Mesothelial cell of epicardium (in vitro differentiated cells): ENCODE results near the gene LHX4. TPM values are rescaled to one million over a fixed set of nuclear protein-coding genes. Genes with fewer than 3 reads are reported as not detected.

Experiments
- DNase-seq, 2 experiments: peaks; one replicate each; pipeline ENCODE4 v3.0.0; 2021; ENCODE audit warnings: low spot score in 2 of 2; ENCODE audit not compliant: unreplicated experiment in 2 of 2
- H3K27ac Mint-ChIP-seq: 2 replicates; pipeline ENCODE4 v1.8.0; 2021; ENCODE audit warnings: mixed read lengths
- H3K27me3 Mint-ChIP-seq: 2 replicates; pipeline ENCODE4 v1.8.0; 2021; ENCODE audit warnings: low read depth, mixed read lengths
- H3K36me3 Mint-ChIP-seq: 2 replicates; pipeline ENCODE4 v1.8.0; 2021; ENCODE audit warnings: mixed read lengths
- H3K4me1 Mint-ChIP-seq: 2 replicates; pipeline ENCODE4 v1.8.0; 2021; ENCODE audit warnings: mixed read lengths
- H3K4me3 Mint-ChIP-seq: 2 replicates; pipeline ENCODE4 v1.8.0; 2021; ENCODE audit warnings: mild to moderate bottlenecking, moderate library complexity, mixed read lengths
- H3K9me3 Mint-ChIP-seq: 2 replicates; pipeline ENCODE4 v1.8.0; 2021; ENCODE audit warnings: mixed read lengths
- total RNA-seq: library from RNA; stranded (reverse); gene quantifications from 3 replicates; pipeline ENCODE4 v1.2.1, GENCODE V29; 2021
- TF ChIP-seq, protein P1 (sequence below): fragments of 200-600 bp; sonication (generic); IDR thresholded peaks from one replicate; pipeline ENCODE4 v1.5.0; 2021; ENCODE audit warnings: antibody characterized with exemption; ENCODE audit not compliant: unreplicated experiment

LHX4 gene
- total RNA-seq, 1 donor from 2014 or later = 0.54 TPM

DNA sequence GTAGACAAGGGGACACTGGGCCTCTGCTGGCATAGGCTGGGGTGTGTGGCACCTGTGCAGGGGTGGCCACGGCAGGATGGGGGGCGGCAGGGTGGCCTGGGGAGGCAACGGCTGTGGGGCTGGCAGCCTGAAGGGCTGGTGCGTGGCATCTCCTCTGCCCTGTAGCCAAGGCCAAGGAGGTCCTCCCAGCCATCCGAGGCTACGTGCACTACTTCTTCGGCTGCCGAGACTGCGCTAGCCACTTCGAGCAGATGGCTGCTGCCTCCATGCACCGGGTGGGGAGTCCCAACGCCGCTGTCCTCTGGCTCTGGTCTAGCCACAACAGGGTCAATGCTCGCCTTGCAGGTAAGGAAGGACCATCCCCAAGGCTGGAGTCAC is 36.0 kb upstream of the LHX4 start:
- H3K27me3 Mint-ChIP-seq = no peaks in the 10 kb centered on the region
- H3K4me1 Mint-ChIP-seq = no peaks in the 10 kb centered on the region
- no peak for DNase-seq
- TF ChIP-seq, protein P1, sequence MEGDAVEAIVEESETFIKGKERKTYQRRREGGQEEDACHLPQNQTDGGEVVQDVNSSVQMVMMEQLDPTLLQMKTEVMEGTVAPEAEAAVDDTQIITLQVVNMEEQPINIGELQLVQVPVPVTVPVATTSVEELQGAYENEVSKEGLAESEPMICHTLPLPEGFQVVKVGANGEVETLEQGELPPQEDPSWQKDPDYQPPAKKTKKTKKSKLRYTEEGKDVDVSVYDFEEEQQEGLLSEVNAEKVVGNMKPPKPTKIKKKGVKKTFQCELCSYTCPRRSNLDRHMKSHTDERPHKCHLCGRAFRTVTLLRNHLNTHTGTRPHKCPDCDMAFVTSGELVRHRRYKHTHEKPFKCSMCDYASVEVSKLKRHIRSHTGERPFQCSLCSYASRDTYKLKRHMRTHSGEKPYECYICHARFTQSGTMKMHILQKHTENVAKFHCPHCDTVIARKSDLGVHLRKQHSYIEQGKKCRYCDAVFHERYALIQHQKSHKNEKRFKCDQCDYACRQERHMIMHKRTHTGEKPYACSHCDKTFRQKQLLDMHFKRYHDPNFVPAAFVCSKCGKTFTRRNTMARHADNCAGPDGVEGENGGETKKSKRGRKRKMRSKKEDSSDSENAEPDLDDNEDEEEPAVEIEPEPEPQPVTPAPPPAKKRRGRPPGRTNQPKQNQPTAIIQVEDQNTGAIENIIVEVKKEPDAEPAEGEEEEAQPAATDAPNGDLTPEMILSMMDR = no peak
- peaks cover 15% of the 10 kb centered on the region for H3K36me3 Mint-ChIP-seq
- no peaks in the 10 kb centered on the region for H3K9me3 Mint-ChIP-seq
- H3K4me3 Mint-ChIP-seq = no peak overlapping the region
- H3K27ac Mint-ChIP-seq = no peak overlapping the region

DNA sequence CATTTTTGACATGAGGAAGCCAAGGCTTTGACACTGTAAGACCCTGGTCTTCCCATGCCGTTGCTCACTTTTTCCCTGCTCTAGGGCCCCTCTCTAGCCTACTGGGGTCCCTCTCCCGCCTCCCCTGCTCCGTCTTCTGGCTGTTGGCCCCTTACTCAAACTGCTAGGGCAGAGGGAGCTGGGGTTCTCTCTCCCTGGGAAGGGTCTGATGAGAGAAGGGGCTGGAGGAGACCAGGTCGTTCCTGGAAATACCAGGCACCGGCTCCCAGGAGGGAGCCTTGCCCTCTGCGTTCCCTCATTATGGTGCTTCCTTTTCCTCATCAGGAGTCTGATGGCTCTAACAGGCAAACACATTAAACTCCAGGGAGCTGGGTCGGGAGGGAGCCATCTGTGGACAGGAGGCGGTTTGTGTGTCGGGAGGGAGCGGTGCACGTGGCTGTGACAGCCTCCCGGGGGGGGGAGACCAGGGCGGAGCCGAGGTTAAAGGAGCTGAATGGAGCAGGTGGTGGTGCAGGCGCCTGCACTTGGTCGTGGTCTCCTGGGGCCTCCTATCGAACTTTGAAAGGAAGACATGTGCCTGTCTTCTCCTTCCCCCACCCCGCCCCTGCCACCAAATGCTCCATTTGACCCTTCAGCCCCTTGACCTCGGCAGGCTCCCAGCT is 35.4 kb upstream of the LHX4 start:
- Mint-ChIP-seq H3K27ac (no peak overlapping the region), H3K36me3 (peaks cover 15% of the 10 kb centered on the region), H3K27me3 (no peaks in the 10 kb centered on the region), H3K9me3 (no peaks in the 10 kb centered on the region), H3K4me1 (no peaks in the 10 kb centered on the region), H3K4me3 (no peak overlapping the region)
- TF ChIP-seq, protein P1 = no peak
- no peak for DNase-seq

DNA sequence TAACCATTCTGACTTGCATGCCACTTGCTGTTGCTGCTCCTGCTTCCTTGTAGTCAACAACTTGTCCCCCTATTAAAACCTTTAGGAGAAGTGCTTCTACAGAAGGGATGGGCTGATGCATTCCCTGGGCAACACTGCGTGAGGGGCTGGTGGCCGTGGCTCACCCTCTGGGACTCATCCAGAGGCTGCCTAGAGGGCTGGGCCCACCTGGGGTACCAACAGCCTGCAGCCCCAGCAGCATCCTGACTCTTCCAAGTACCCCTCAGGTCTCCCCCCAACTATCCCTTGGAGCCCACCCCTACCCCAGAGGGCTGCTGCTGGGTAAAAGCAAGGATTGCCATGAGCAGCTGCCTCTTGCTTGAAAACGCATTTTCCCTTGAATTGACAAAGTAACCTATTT is 34.7 kb upstream of the LHX4 start:
- TF ChIP-seq, protein P1 = no peak
- DNase-seq = no peak
- H3K9me3 Mint-ChIP-seq = no peaks in the 10 kb centered on the region
- no peak overlapping the region for H3K4me3 Mint-ChIP-seq
- H3K27ac Mint-ChIP-seq = no peak overlapping the region
- no peaks in the 10 kb centered on the region for H3K4me1 Mint-ChIP-seq
- peaks cover 15% of the 10 kb centered on the region for H3K36me3 Mint-ChIP-seq
- H3K27me3 Mint-ChIP-seq = no peaks in the 10 kb centered on the region

DNA sequence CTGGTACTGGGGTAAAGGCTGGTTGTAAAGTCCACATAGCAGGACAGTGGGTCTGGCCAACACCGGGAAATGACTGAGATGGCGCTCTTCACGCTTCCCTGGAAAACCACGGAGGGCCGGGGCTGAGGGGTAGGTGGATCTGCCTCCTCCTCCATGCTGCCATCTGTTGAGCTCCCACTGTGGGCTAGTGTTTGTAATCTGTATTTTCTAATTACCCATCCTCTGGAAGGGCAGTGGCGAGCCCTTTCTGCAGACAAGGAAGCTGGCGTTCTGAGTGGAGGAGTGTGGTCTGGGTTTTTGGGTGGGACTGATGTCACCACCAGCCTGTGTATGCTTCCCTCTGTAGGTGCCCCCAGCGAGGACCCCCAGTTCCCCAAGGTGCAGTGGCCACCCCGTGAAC is 34.1 kb upstream of the LHX4 start:
- H3K9me3 Mint-ChIP-seq = no peaks in the 10 kb centered on the region
- H3K27ac Mint-ChIP-seq = no peak overlapping the region
- no peak for DNase-seq
- no peaks in the 10 kb centered on the region for H3K27me3 Mint-ChIP-seq
- TF ChIP-seq, protein P1 = no peak
- H3K4me1 Mint-ChIP-seq = no peaks in the 10 kb centered on the region
- H3K4me3 Mint-ChIP-seq = no peak overlapping the region
- H3K36me3 Mint-ChIP-seq = peaks cover 14% of the 10 kb centered on the region

DNA sequence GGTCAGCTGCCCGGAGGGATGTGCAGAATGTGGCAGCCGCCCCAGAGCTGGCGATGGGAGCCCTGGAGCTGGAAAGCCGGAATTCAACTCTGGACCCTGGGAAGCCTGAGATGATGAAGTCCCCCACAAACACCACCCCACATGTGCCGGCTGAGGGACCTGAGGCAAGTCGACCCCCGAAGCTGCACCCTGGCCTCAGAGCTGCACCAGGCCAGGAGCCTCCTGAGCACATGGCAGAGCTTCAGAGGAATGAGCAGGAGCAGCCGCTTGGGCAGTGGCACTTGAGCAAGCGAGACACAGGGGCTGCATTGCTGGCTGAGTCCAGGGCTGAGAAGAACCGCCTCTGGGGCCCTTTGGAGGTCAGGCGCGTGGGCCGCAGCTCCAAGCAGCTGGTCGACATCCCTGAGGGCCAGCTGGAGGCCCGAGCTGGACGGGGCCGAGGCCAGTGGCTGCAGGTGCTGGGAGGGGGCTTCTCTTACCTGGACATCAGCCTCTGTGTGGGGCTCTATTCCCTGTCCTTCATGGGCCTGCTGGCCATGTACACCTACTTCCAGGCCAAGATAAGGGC is 33.5 kb upstream of the LHX4 start:
- no peaks in the 10 kb centered on the region for H3K27me3 Mint-ChIP-seq
- H3K4me3 Mint-ChIP-seq = no peak overlapping the region
- no peaks in the 10 kb centered on the region for H3K4me1 Mint-ChIP-seq
- DNase-seq = no peak
- TF ChIP-seq, protein P1 = no peak
- H3K36me3 Mint-ChIP-seq = peaks cover 9% of the 10 kb centered on the region
- no peak overlapping the region for H3K27ac Mint-ChIP-seq
- no peaks in the 10 kb centered on the region for H3K9me3 Mint-ChIP-seq
